B cell (primary cell): ENCODE results near the gene OR2Z1.
"Not testable (repeated sequence)": the region's sequence is repeated elsewhere in the genome, so short reads cannot be mapped to it uniquely, and the experiment has no call there.

ENCODE experiments used
- EZH2 ChIP-seq: IDR thresholded peaks from 2 replicates; pipeline ENCODE4 v1.6.1; 2012; ENCODE audit warnings: borderline replicate concordance, low read depth, mild to moderate bottlenecking, moderate library complexity, low read length; ENCODE audit not compliant: insufficient read depth, poor library complexity, severe bottlenecking
- TF ChIP-seq, protein P1 (sequence below): fragments of 200-600 bp; IDR thresholded peaks from one replicate; pipeline ENCODE4 v1.8.0; 2022; ENCODE audit warnings: antibody characterized with exemption, mild to moderate bottlenecking

DNA sequence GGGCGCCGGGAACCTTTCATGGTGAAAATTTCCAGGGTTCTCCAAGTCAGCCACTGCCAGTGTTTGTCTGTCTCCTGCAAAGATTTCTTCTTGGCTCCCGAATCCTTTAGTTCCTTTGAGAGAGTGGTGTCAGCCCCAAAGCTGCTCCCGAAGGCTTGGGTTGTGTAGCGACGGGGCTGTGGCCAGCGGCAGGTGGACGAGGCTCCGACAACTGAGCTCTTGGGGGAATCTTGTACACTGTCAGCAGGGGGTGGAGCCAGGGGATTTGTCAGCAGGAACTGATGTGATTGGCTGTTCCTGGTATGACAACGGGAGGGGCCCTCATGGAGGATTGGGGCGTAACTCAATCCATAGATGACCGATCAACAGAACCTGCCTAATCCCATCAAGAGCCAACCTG is 52.2 kb downstream of the OR2Z1 start:
- TF ChIP-seq, protein P1, sequence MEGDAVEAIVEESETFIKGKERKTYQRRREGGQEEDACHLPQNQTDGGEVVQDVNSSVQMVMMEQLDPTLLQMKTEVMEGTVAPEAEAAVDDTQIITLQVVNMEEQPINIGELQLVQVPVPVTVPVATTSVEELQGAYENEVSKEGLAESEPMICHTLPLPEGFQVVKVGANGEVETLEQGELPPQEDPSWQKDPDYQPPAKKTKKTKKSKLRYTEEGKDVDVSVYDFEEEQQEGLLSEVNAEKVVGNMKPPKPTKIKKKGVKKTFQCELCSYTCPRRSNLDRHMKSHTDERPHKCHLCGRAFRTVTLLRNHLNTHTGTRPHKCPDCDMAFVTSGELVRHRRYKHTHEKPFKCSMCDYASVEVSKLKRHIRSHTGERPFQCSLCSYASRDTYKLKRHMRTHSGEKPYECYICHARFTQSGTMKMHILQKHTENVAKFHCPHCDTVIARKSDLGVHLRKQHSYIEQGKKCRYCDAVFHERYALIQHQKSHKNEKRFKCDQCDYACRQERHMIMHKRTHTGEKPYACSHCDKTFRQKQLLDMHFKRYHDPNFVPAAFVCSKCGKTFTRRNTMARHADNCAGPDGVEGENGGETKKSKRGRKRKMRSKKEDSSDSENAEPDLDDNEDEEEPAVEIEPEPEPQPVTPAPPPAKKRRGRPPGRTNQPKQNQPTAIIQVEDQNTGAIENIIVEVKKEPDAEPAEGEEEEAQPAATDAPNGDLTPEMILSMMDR: not testable (repeated sequence)
- TF ChIP-seq EZH2: not testable (repeated sequence)
